Dedifferentiated amniotic fluid mesenchymal stem cell (primary cell): ENCODE measurements around the gene LOXL3.
"Not testable (repeated sequence)": the region's sequence is repeated elsewhere in the genome, so short reads cannot be mapped to it uniquely, and the experiment has no call there.

Experiments used
- DNase-seq: peaks from one replicate; pipeline ENCODE4 v3.0.0-alpha.2; 2016; ENCODE audit errors: extremely low spot score

Gene LOXL3

DNA sequence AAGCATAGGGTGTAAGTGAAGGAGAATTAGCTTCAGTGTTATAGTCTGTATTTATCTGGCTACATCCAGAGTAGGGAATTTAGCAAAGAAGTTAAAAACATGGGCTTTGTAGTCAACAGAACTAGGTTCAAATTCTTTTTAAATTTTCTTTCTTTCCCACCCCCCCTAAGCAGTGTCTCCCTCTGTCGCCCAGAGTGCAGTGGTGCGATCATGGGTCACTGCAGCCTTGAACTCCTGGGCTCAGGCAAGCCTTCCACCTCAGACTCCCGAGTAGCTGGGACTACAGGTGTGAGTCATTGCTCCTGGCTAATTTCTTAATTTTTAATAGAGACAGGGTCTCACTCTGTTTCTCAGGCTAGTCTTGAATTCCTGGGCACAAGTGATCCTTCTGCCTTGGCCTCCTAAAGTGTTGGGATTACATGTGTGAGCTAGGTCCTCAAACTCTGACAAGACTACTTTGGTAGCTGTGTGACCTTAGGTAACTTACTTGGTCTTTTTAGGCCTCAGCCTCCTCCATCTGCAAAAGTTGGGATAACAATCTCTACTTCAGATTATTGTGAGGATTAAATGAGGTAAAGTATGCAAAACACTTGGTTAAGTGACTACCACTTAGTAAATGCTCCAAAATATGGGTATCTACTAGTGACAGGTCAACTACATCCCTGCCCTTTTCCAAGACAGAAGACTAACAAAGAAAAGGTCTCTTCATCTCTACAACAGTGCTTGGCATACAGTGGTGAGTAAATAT, 18.6 kb upstream of the LOXL3 start:
- DNase-seq = no peak

DNA sequence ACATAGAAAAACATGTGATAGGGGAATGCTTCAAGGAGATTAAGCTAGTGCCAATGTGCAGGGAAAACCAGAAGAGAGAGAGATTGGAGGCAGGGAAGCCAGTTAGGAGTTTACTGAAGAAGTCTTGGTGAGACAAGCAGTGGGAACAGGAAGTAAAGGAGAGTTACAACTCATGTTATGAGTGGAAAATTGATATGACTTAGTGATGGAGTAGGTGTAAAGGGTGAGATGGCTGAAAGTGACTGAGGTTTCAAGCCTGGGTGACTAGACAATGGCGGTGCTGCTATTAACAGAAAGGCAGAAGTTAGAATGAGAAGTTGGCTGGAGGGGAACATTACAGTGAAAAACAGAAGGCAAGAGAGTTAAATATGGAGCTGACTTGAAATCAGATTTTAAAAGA, 17.3 kb upstream of the LOXL3 start:
- DNase-seq = no peak

GRCh38 chr2:74569686-74570085, 15.9 kb upstream of the LOXL3 start:
- DNase-seq = no peak

GRCh38 chr2:74567881-74568280, 14.1 kb upstream of the LOXL3 start:
- DNase-seq = peak; percentile 80

GRCh38 chr2:74566754-74567085, 13.0 kb upstream of the LOXL3 start:
- peak; percentile 92 for DNase-seq

GRCh38 chr2:74566076-74566753, 12.5 kb upstream of the LOXL3 start:
- no peak for DNase-seq

GRCh38 chr2:74564222-74564621, 10.5 kb upstream of the LOXL3 start:
- no peak for DNase-seq

DNA sequence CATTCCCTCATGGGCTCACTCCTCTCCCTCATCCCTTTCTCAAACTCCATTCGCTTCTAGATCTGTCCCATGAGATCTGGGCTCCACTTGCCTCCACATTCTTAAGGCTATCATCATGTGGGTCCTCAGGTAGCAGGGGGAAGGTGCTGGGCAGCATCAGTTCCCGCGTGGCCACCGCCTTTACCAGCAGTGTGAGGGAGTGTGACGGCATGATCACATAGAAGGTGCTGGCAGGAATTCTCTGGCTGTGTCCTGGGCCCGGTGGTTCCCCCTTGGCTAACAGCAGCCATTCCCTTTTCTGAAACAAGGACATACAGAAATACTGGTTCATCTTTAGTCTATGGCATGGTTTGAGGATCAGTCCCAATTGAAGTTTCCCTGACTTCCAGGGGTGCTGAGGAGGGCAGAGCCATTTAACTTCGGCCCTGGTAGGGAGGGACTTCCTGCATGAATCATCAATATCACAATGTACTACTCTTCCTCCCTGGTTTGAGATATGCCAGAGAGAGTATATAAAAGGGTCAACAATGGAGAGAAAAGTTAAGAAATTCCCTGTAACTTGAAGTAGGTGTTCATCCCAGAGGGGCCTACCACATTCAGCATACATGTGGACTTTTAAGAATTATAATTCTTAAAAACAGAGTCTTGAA, 8.5 kb upstream of the LOXL3 start:
- DNase-seq = no peak

GRCh38 chr2:74561022-74561421, 7.3 kb upstream of the LOXL3 start:
- DNase-seq = not testable (repeated sequence)

DNA sequence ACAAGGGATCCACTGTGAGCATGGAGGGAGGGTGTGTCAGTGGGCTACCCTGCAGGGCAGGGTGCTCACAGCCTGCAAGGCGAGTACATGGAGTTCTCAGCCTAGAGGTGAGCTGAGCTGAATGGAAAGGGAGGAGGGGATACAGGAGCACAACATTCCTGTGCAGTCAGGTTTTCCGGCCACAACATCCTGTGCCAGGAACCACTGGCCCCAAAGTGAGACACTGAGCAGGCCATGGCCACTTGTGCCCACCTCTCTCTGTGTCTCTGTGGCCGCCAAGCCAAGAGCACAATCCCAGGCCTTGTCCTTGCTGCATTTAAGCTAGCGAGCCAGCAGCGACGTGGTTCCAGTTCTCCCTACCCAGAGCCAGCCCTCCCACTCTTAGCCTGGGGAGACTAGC, 6.8 kb upstream of the LOXL3 start:
- DNase-seq = no peak

- no peak for DNase-seq
These were observed 6.2 kb upstream of the LOXL3 start for GRCh38 chr2:74559912-74560311.

DNA sequence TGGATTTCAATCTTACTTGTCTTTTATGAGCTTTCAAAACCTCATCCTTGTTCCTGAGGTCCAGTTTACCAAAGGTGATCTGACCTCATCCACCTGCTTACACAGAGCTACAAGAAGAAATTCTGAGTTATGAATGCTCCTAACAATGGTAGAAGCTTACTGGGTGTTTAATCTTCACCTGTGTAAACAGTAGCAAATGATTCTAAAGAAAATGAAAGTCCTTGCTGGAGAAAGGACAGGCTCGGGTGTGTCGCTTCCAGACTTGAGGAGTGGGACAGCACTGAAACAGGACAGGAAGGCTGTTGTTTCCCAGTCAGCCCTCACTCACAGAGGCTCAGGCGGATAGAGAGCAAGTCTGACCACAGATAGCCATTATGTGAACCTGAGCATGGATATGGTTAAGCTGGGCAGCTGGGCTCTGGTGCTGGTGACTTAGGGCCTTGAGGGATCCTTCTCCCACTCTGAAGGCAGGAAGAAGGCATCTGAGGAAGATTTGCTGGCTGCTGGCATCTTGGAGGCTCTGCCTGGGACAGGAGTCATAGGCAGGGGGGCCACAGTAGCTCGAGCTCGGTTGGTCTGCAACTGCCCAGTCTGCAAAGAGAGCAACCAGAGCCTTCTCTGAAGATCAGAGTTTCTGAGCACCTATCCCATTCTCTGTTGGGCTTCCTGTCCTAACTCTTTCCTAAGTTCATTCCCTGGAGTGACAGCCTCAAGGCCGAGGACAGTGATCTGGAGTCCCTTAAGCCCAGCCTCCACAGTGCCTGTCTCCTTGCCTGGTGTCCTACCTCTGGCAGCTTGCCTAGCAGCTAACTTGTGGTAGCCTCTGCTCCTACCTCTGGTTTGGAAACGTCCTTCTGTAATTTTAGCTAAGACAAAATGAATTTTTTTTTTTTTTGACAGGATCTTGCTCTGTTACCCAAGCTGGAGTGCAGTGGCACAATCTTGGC, 4.8 kb upstream of the LOXL3 start:
- no peak for DNase-seq

- no peak for DNase-seq
These were observed 3.2 kb upstream of the LOXL3 start for GRCh38 chr2:74556831-74557370.

- DNase-seq = no peak
These were observed 2.4 kb upstream of the LOXL3 start for GRCh38 chr2:74556159-74556558.

GRCh38 chr2:74555610-74556103, 1.9 kb upstream of the LOXL3 start:
- DNase-seq = no peak

DNA sequence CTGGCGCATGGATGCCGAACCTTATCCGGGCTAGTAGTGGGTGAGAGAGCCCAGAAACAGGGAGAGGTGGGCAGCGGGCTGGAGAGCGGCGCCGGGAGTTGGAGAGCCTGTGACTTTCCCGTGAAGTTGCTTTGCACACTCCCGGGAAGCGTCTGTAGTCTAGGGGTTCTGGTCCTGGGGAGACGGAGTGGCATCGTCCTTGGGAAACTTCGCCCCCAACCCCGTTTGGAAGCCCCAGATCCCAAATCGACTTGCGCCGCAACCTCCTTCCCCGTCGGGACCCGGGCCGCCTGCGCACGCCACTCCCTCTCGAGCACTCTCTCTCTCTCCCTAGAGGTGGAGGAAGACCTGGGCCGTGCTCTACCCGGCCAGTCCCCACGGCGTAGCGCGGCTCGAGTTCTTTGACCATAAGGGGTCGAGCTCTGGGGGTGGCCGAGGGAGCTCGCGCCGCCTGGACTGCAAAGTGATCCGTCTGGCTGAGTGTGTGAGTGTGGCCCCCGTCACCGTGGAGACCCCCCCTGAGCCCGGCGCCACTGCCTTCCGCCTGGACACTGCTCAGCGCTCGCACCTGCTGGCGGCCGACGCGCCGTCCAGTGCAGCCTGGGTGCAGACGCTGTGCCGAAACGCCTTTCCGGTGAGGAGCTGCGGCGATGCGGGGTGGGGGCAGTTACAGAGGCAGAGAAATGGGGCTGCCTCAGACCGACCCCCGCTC, 1.2 kb upstream of the LOXL3 start:
- no peak for DNase-seq

DNA sequence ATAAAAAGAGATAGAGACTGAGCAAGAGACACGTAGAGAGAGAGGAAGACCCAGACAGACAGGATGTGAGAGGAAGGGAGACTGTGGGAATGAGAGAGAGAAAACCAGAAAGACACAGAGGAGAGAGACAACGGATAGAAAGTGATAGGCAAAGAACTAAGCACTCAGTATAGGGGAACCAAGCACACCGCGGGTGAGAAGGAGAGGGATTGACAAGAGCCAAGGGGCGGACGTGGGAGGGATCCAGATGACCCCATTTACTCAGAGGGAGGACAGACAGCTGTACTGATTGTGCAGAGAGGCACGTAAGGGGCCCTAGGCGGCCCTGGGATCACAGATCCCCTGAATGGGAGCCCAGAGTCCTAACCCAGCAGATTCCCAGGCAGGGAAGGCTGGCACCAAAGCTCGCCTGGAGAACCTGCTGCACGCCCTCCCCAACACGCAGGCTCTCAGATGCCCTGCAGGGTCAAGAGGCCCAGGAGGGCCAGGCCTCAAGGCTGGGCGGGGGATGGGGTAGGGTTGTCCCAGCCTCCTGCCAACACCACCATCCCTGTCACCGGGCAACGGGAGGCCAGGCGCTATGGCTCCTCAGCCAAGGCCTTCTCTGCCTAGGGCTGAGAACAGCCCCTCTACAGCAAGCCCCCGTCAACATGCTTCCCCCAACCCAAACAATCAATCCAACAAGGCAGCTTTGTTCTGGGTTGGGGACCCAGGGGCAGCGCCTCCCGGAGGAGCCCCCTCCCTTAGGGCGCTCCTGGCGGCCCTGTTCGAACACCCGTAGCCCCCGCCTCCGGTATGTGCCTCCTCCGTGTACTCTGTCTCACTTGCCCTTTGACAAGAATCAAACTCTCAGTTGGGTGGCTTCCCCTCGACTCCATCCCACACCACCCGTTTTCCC, 579 bp downstream of the LOXL3 start:
- DNase-seq = no peak

DNA sequence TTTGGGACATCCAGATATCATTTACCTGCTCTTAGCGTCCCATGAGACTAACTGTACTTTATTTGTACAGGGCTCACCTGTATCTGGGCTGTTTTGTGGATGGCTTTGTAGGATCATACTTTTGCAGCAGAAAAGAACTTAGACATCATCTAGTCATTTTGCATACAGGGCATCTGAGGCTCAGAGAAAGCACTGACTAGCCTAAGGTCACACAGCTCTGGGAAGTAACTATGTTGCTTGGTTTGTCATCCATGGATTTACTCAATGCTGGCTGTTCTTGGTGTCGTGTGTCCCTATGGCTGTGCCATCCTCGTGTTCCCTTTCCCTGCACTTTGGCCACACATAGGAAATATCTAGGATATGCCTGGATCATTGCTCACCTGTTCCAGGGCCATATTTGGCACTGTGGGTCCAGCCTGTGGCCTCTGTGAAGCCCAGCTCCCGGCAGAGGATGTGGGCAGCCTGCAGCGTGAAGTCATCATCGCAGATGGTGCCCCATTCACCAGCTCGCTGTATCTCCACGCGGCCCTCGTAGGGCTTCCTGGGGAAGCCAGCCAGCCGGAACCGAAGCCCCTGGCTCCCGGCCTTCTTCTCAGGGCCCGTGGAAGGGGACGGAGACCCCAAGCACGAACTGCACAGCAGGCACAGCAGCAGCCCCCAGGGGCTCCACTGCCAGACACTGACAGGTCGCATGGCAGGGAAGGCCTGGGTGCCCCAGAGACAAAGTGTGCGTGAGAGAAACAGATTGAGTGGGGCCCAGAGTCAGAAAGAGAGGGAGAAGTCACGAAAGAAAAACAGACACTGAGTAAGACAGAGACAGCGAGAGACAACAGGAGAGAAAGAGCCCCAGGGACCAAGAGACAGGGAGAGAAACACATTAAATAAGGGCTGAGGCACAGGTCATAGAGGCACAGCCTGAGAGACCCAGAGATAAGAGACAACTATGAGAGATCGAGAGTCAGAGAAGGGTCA, 1.5 kb downstream of the LOXL3 start:
- DNase-seq = no peak

GRCh38 chr2:74551530-74551929, 2.2 kb downstream of the LOXL3 start:
- no peak for DNase-seq
